Measurements from ENCODE around the gene PPP2R2C.

The PPP2R2C gene

GRCh38 chr4:6336166-6336565 lies 136.2 kb downstream of the PPP2R2C start:
- no peak for DNase-seq (ENCODE audit: low read depth in 1 of 2, low spot score in 1 of 2)
- TF ChIP-seq GABPA (IDR thresholded peaks at IDR 0.05; ENCODE audit: low read depth): no peak
- TF ChIP-seq REST (IDR thresholded peaks at IDR 0.05; ENCODE audit: insufficient replicate concordance, low read depth): no peak
- no peak for TF ChIP-seq SPI1 (IDR thresholded peaks at IDR 0.05; ENCODE audit: borderline replicate concordance, low read depth)
- no peak for TF ChIP-seq CTCF (IDR thresholded peaks at IDR 0.05; ENCODE audit: insufficient read depth, low read length)
- no peak for TF ChIP-seq POLR2AphosphoS5 (IDR thresholded peaks at IDR 0.05; ENCODE audit: low read depth)
- H3K27me3 ChIP-seq (ENCODE audit: insufficient read depth, poor library complexity, severe bottlenecking): peaks cover 18% of the 10 kb centered on the region
- no peak overlapping the region for H3K4me3 ChIP-seq (replicated peaks; ENCODE audit: insufficient read depth, low read length)
- no peak overlapping the region for H3K27ac ChIP-seq (replicated peaks)

- H3K27me3 ChIP-seq (ENCODE audit: insufficient read depth, poor library complexity, severe bottlenecking): peaks cover 18% of the 10 kb centered on the region
- TF ChIP-seq CTCF (IDR thresholded peaks at IDR 0.05; ENCODE audit: insufficient read depth, low read length) (no peak), SPI1 (IDR thresholded peaks at IDR 0.05; ENCODE audit: borderline replicate concordance, low read depth) (no peak), GABPA (IDR thresholded peaks at IDR 0.05; ENCODE audit: low read depth) (no peak), REST (IDR thresholded peaks at IDR 0.05; ENCODE audit: insufficient replicate concordance, low read depth) (no peak), POLR2AphosphoS5 (IDR thresholded peaks at IDR 0.05; ENCODE audit: low read depth) (no peak)
- DNase-seq (ENCODE audit: low read depth in 1 of 2, low spot score in 1 of 2): no peak
- no peak overlapping the region for H3K4me3 ChIP-seq (replicated peaks; ENCODE audit: insufficient read depth, low read length)
- no peak overlapping the region for H3K27ac ChIP-seq (replicated peaks)
These were observed 137.3 kb downstream of the PPP2R2C start for GRCh38 chr4:6335040-6335590.

- Histone ChIP-seq H3K4me3 (replicated peaks; ENCODE audit: insufficient read depth, low read length) (no peak overlapping the region), H3K27me3 (ENCODE audit: insufficient read depth, poor library complexity, severe bottlenecking) (peaks cover 18% of the 10 kb centered on the region), H3K27ac (replicated peaks) (no peak overlapping the region)
- no peak for DNase-seq (ENCODE audit: low read depth in 1 of 2, low spot score in 1 of 2)
- no peak for TF ChIP-seq SPI1 (IDR thresholded peaks at IDR 0.05; ENCODE audit: borderline replicate concordance, low read depth)
- TF ChIP-seq POLR2AphosphoS5 (IDR thresholded peaks at IDR 0.05; ENCODE audit: low read depth): no peak
- TF ChIP-seq REST (IDR thresholded peaks at IDR 0.05; ENCODE audit: insufficient replicate concordance, low read depth): no peak
- no peak for TF ChIP-seq GABPA (IDR thresholded peaks at IDR 0.05; ENCODE audit: low read depth)
- no peak for TF ChIP-seq CTCF (IDR thresholded peaks at IDR 0.05; ENCODE audit: insufficient read depth, low read length)
These were observed 138.1 kb downstream of the PPP2R2C start for GRCh38 chr4:6334203-6334887.

All from HL-60 (cell line).